HT1080 (cell line): ENCODE results near the gene LATS2. TPM values are rescaled to one million over a fixed set of nuclear protein-coding genes. Genes with fewer than 3 reads are reported as not detected.

Source experiments
- DNase-seq: peaks from one replicate; pipeline ENCODE4 v3.0.0-alpha.2; 2015; ENCODE audit warnings: low read depth
- total RNA-seq: library from RNA; depleted of rRNA; stranded (reverse); fragments of >200 nt; shearing (Covaris generic); gene quantifications from 2 replicates; pipeline ENCODE4 v1.2.3, GENCODE V29; 2014

The LATS2 gene
- total RNA-seq, 1 experiment from 2014 or later = 11.7 TPM

DNA sequence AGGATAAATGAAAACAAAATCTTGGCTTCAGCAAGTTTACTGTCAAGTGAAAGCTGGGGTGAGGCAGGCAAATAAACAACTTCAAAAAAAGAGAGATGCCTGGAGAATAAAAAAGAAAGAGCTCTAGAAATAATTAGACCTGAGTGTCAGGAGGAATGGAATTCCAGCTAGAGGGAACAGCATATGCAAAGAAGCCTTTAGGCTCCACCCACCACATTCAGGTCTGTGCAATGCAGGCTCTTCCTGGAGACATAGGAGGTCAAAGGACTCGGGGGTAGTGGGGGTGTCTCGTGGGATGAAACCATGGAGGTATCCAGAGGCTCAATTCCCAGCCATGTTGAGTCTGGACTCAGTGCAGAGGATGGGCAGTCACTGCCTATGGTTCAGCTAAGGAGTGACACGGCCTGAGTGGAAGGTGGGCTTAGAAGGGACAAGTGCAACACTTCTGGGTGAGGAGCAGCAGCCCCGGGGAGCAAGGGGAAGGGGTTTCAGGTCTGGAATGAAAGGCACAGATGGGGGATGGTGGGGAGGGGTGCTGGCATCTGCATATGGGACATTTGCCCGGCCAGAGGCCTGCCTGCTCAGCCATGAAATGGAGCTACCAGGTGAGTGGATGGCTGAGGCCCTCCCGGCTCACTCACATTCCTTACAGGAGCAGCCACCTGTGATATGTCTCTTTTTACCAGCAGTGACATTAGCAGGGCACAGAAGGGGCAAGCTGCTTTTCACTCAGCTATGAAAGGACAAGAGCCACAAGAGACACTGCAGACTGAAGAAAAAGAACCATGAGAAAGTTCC, 12.3 kb downstream of the LATS2 start:
- DNase-seq = no peak

- no peak for DNase-seq
These were observed 13.6 kb downstream of the LATS2 start for GRCh38 chr13:21047591-21048282.

DNA sequence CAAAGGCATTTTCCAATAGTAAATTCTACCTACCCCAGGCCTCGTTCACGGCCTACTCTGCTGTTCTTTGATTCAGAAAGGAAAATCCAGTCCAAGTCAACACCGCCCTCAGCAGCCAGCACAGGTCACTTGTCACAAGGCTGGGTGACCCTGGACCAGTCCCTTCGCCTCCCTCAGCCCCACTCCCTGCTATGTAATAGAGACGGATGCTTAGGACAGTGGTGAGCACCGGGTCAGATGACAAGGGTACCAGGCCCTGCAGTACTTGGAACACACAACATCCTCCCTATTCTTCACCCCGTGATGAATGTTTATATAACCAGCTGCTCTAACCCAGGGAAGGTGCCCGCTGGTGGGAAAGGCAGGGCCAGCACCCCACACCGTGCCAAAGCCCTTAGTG, 14.3 kb downstream of the LATS2 start:
- DNase-seq = no peak

DNA sequence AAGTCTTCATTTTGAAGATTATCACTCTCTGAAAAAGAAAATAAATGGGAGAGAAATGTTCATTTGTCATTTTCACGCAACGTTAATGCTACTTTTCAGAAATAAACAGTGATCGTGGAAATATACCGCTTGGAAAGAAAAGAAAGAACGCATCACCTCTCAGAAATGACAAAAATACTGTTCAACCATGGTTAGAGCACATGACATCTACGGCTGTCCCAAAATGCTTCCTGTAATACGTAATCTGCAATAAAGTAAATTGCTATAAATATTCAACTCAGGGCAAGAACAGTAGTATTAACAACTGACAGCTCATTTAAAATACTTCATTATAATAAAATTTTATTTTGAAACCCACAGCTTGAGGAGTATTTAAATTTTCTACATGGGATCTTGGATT, 15.2 kb downstream of the LATS2 start:
- DNase-seq = no peak

- no peak for DNase-seq
These were observed 16.3 kb downstream of the LATS2 start for GRCh38 chr13:21045100-21045499.

GRCh38 chr13:21043898-21044297, 17.5 kb downstream of the LATS2 start:
- DNase-seq = no peak

DNA sequence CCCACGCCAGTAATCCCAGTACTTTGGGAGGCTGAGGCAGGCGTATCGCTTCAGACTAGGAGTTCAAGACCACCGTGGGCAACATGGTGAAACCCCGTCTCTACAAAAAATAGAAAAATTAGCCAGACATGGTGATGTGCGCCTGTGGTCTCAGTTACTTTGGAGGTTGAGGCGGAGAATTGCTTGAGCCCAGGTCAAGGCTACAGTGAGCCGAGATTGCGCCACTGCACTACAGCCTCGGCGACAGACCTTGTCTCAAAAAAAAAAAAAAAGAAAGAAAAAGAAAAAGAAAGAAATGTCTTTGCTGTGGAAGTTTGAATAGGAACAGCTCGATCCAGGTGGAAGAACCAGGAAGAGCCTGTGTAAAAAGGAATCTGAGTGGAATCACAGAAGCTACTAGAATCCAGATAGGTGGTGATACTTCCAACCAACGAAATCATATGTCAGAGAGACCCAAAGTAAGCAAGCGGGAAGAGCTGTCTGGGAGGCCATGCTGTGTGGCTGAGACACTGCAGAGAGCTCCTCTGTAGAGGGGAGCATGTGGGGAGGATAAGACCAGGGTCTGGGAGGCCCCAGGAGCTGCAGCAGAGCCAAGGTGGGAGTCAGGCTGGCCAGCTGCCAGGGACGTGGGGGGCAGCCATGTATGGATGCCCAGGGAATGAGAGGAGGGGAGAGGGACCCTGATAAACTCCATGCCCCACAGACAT, 21.1 kb downstream of the LATS2 start:
- DNase-seq = no peak

- peak; percentile 16 for DNase-seq
These were observed 22.1 kb downstream of the LATS2 start for GRCh38 chr13:21039097-21039800.

GRCh38 chr13:21037656-21038055, 23.7 kb downstream of the LATS2 start:
- no peak for DNase-seq

GRCh38 chr13:21035498-21035897, 25.9 kb downstream of the LATS2 start:
- no peak for DNase-seq

DNA sequence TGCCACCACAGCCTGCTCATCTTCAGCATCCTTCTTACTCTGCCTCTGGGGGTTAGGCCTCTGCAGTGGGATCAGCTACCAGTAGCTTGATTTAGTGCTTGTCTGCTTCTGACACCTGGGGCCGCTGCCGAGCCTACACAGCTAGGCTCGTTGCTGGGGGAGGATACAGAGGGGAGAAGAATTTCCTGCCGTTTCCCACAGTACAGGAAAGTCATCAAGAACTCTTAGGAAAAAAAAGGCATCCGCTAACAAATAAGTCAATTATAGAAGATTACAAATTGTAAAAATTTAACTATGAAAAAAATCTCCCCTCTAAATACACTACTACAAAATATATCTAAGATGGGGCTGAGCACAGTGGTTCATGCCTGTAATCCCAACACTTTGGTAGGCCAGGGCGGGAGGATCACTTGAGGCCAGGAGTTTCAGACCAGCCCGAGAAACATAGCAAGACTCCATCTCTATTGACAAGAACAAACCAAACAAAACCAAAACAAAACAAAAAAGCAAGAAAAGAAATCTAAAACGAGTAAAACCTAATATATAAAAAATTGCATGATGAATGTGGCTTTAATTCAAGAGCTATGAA, 26.7 kb downstream of the LATS2 start:
- DNase-seq = peak; percentile 34

DNA sequence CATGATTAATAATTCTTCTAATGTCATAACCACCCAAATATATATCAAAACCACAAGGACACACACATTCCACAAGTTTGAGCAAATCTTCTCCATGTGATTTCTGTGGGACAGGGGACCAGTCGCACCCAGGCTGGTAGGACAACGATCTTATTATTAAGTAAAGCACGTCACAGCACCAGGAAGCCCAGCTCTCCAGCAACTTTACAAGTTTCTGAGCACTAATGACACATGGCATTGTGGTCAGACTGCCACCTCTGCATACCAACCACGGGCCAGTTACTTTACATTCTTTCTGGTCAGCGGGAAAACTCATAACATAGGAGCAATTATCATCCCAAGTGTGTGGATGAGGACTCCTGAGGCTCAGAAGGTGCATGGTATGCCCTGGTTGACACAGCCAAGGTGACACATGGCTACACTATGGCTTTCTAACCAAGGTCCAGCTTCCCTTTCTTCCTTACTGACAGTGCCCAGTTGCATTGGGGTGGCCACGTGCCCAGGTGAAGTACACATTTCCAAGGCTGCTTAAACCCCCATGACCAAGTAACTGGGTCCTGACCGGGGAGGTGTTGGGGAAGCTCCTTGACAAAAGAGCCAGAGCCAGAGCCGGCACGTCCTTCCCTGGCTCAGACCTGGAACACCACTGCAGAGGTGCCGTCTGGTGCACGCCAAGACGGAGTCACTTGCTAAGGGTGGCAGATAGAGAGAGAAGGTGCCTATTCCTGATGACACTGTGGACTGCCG, 27.4 kb downstream of the LATS2 start:
- DNase-seq = peak; percentile 66

GRCh38 chr13:21033212-21033840, 28.1 kb downstream of the LATS2 start:
- DNase-seq = no peak

DNA sequence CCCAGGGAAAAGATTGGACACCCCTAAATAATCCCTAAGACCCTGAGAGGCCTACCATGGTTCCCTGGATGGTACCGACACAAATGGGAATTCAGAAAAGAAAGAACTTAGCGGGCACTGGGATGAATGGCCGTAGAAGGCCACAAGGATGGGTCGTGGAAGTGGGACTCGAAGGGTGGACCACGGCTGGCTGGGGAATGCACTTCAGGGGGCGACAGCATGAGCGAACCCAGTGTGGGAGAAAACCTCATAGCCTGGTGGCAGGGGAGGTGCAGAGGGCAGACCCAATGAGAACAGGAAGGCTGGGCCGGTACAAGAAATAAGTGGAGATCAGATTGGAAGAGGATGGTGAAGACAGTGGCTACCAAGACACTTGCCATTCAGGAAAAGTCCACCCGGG, 28.7 kb downstream of the LATS2 start:
- no peak for DNase-seq

GRCh38 chr13:21031594-21032275, 29.7 kb downstream of the LATS2 start:
- DNase-seq = no peak

DNA sequence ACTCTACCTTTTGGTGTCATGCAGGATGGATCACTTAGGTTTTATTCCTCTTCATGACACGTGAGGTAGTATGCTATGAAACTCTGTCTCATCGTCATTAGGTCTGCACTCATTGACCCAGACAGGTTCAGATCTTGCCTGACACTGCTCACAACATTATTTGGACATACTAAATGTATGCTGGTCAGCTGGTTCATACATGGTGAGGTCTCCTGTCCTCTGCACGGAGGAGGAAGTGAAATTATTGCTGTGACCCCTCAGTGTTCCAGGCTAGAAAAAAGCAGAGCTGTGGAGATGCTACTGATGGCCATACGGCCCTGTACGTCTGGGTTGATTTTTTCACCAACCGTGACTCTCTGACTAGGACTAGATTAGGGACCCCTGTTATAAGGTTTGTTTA, 35.8 kb downstream of the LATS2 start:
- DNase-seq = no peak

DNA sequence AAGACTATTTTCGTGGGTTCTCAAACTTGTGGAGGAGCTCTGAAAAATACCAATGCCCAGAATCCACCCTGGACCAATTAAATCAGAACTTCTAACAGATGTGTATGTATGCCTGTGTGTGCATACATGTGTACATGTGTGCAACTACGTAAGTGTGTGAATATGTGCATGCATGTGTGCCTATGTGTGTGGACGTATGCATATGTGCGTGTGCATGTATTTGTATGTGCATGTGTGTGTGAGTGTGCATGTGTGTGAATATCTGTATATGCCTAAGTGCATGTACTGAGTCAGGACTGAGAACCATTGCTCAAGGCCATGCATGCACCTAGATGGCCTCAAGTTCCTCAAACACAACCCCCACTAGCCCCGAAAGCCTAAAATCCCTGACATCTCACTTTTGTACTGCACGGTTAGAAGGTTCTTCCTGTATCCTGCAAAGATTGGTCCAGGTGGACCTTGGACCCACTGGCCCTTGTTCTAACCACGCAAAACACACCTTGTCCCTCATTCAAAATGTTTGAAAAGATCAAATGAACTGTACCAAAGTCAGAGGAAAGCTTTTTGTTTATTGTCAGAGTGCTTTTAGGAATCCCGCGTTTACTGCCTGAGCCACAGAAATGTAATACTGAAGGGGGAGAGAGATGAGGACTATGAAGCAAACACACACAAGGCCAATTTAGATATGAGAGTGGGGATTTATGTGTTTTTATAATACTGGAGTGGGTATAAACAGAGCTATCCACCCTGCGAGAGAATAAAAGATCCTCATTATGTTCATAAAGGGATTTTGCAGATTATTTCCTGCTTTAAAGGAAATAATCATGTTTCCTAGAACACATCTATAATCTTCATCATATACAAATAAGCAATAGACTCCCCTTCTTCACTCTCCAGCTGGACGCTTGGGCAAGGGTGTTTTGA, 39.1 kb downstream of the LATS2 start:
- no peak for DNase-seq

DNA sequence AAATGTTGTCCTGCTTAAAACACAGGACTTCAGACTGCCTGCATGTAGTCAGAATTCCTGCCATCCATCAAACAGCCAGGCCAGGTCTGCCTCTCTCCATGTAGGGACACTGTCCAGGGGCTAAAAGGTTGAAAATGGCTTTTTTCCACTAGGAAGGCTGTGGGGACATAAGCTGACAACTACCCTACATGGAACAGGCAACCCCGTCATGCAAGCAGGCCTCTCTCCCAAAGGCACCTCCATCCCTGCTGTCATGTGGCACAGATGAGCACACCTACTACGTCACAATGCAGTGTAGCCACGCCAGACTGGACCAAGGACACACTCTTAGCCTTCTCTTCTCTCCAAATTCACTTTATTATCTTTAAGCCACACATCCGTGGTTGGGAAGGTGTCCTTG, 40.8 kb downstream of the LATS2 start:
- DNase-seq = no peak
